Activated T-cell treated with anti-CD3 and anti-CD28 coated beads, Interleukin-2, amount 50 U/mL, for 72 hours (primary cell): Measurements from ENCODE around the gene CREB5. TPM values are rescaled to one million over a fixed set of nuclear protein-coding genes. Genes with fewer than 3 reads are reported as not detected.

ENCODE experiments used
- ATAC-seq, 2 donors: fragments of 150-1000 bp; cut with Tn5 transposase; replicated peaks in 1 of 2; 2 replicates each; pipeline ENCODE4 v1.10.0; 2021; ENCODE audit warnings: moderate library complexity in 2 of 2, mild to moderate bottlenecking in 1 of 2
- DNase-seq, 2 donors: peaks; one replicate each; pipeline ENCODE4 v3.0.0; 2021 to 2022; ENCODE audit warnings: mixed read lengths in 1 of 2
- H3K27ac Mint-ChIP-seq: one replicate; pipeline ENCODE4 v1.8.0; 2022; ENCODE audit warnings: mild to moderate bottlenecking, moderate library complexity, mixed read lengths
- H3K27me3 Mint-ChIP-seq: one replicate; pipeline ENCODE4 v1.8.0; 2022; ENCODE audit warnings: low read depth, mixed read lengths
- H3K36me3 Mint-ChIP-seq, 2 donors: one replicate each; pipeline ENCODE4 v1.8.0; 2022; ENCODE audit warnings: mixed read lengths in 2 of 2, mild to moderate bottlenecking in 1 of 2; ENCODE audit not compliant: insufficient read depth in 2 of 2
- H3K4me1 Mint-ChIP-seq: one replicate; pipeline ENCODE4 v1.8.0; 2022; ENCODE audit warnings: low read depth, mixed read lengths
- H3K4me3 Mint-ChIP-seq, 2 donors: one replicate each; pipeline ENCODE4 v1.8.0; 2022; ENCODE audit warnings: mild to moderate bottlenecking in 2 of 2, mixed read lengths in 2 of 2, moderate library complexity in 2 of 2
- H3K9me3 Mint-ChIP-seq, 2 donors: one replicate each; pipeline ENCODE4 v1.8.0; 2022; ENCODE audit warnings: mixed read lengths in 2 of 2
- total RNA-seq, 2 donors: library from RNA; stranded (reverse); gene quantifications; one replicate each; pipeline ENCODE4 v1.2.3, GENCODE V29; 2022

Gene CREB5
- total RNA-seq, 2 donors from 2014 or later = 1.2 to 1.9 TPM

GRCh38 chr7:28564033-28564432 lies 151.7 kb downstream of the CREB5 start:
- no peak overlapping the region for H3K4me3 Mint-ChIP-seq
- ATAC-seq (no peak), DNase-seq (no peak)
- H3K36me3 Mint-ChIP-seq = no peaks in the 10 kb centered on the region
- peaks cover 8% of the 10 kb centered on the region for H3K27me3 Mint-ChIP-seq
- no peaks in the 10 kb centered on the region for H3K4me1 Mint-ChIP-seq
- no peak overlapping the region for H3K27ac Mint-ChIP-seq
- H3K9me3 Mint-ChIP-seq = no peaks in the 10 kb centered on the region

- no peak for DNase-seq
- Mint-ChIP-seq H3K27me3 (peaks cover 4% of the 10 kb centered on the region), H3K4me3 (no peak overlapping the region), H3K4me1 (no peaks in the 10 kb centered on the region), H3K27ac (no peak overlapping the region), H3K9me3 (no peaks in the 10 kb centered on the region), H3K36me3 (no peaks in the 10 kb centered on the region)
- ATAC-seq = no peak
Measured at GRCh38 chr7:28564755-28565374, 152.5 kb downstream of the CREB5 start.

- Mint-ChIP-seq H3K27me3 (no peaks in the 10 kb centered on the region), H3K27ac (no peak overlapping the region), H3K36me3 (no peaks in the 10 kb centered on the region), H3K4me3 (no peak overlapping the region), H3K9me3 (no peaks in the 10 kb centered on the region), H3K4me1 (no peaks in the 10 kb centered on the region)
- no peak for ATAC-seq
- DNase-seq = no peak
Measured at GRCh38 chr7:28565980-28566379, 153.7 kb downstream of the CREB5 start.

GRCh38 chr7:28570113-28570969 lies 158.0 kb downstream of the CREB5 start:
- no peak for DNase-seq
- Mint-ChIP-seq H3K27ac (no peak overlapping the region), H3K4me3 (no peak overlapping the region), H3K9me3 (no peaks in the 10 kb centered on the region), H3K27me3 (peaks cover 14% of the 10 kb centered on the region), H3K4me1 (no peaks in the 10 kb centered on the region), H3K36me3 (no peaks in the 10 kb centered on the region)
- ATAC-seq = no peak

- Mint-ChIP-seq H3K36me3 (no peaks in the 10 kb centered on the region), H3K27ac (no peak overlapping the region), H3K9me3 (no peaks in the 10 kb centered on the region), H3K27me3 (peaks cover 14% of the 10 kb centered on the region), H3K4me3 (no peak overlapping the region), H3K4me1 (no peaks in the 10 kb centered on the region)
- no peak for DNase-seq
- ATAC-seq = no peak
Measured at GRCh38 chr7:28570970-28571288, 158.6 kb downstream of the CREB5 start.

- ATAC-seq (no peak), DNase-seq (no peak)
- Mint-ChIP-seq H3K4me3 (no peak overlapping the region), H3K9me3 (no peaks in the 10 kb centered on the region), H3K4me1 (no peaks in the 10 kb centered on the region), H3K27me3 (peaks cover 14% of the 10 kb centered on the region), H3K27ac (no peak overlapping the region), H3K36me3 (no peaks in the 10 kb centered on the region)
Measured at GRCh38 chr7:28571405-28571804, 159.1 kb downstream of the CREB5 start.

- Mint-ChIP-seq H3K27ac (no peak overlapping the region), H3K36me3 (no peaks in the 10 kb centered on the region), H3K4me3 (no peak overlapping the region), H3K9me3 (no peaks in the 10 kb centered on the region), H3K4me1 (no peaks in the 10 kb centered on the region), H3K27me3 (peaks cover 14% of the 10 kb centered on the region)
- ATAC-seq = no peak
- no peak for DNase-seq
Measured at GRCh38 chr7:28572321-28573058, 160.2 kb downstream of the CREB5 start.

GRCh38 chr7:28573059-28573553 lies 160.8 kb downstream of the CREB5 start:
- Mint-ChIP-seq H3K9me3 (no peaks in the 10 kb centered on the region), H3K36me3 (no peaks in the 10 kb centered on the region), H3K4me1 (peaks cover 3% of the 10 kb centered on the region), H3K27me3 (peaks cover 14% of the 10 kb centered on the region), H3K27ac (no peak overlapping the region), H3K4me3 (no peak overlapping the region)
- ATAC-seq (no peak), DNase-seq (no peak)

GRCh38 chr7:28573651-28574301 lies 161.5 kb downstream of the CREB5 start:
- Mint-ChIP-seq H3K4me1 (peaks cover 4% of the 10 kb centered on the region), H3K36me3 (no peaks in the 10 kb centered on the region), H3K27ac (no peak overlapping the region), H3K27me3 (peaks cover 14% of the 10 kb centered on the region), H3K9me3 (no peaks in the 10 kb centered on the region), H3K4me3 (no peak overlapping the region)
- ATAC-seq (no peak), DNase-seq (no peak)

GRCh38 chr7:28575241-28575643 lies 162.9 kb downstream of the CREB5 start:
- H3K27ac Mint-ChIP-seq = no peak overlapping the region
- H3K9me3 Mint-ChIP-seq = no peaks in the 10 kb centered on the region
- no peak for DNase-seq
- ATAC-seq = no peak
- H3K4me3 Mint-ChIP-seq = no peak overlapping the region
- H3K4me1 Mint-ChIP-seq = peaks cover 4% of the 10 kb centered on the region
- H3K27me3 Mint-ChIP-seq = peaks cover 14% of the 10 kb centered on the region
- no peaks in the 10 kb centered on the region for H3K36me3 Mint-ChIP-seq

- Mint-ChIP-seq H3K4me3 (no peak overlapping the region), H3K9me3 (no peaks in the 10 kb centered on the region), H3K36me3 (no peaks in the 10 kb centered on the region), H3K27me3 (peaks cover 14% of the 10 kb centered on the region), H3K27ac (no peak overlapping the region), H3K4me1 (peaks cover 4% of the 10 kb centered on the region)
- ATAC-seq = no peak
- DNase-seq = no peak
Measured at GRCh38 chr7:28576656-28577055, 164.3 kb downstream of the CREB5 start.

GRCh38 chr7:28579571-28579970 lies 167.3 kb downstream of the CREB5 start:
- Mint-ChIP-seq H3K36me3 (no peaks in the 10 kb centered on the region), H3K4me1 (peaks cover 4% of the 10 kb centered on the region), H3K27ac (no peak overlapping the region), H3K27me3 (peaks cover 8% of the 10 kb centered on the region), H3K4me3 (no peak overlapping the region), H3K9me3 (no peaks in the 10 kb centered on the region)
- DNase-seq (no peak), ATAC-seq (no peak)

- Mint-ChIP-seq H3K4me3 (no peak overlapping the region), H3K36me3 (no peaks in the 10 kb centered on the region), H3K4me1 (peaks cover 4% of the 10 kb centered on the region), H3K27me3 (peaks cover 7% of the 10 kb centered on the region), H3K9me3 (no peaks in the 10 kb centered on the region), H3K27ac (no peak overlapping the region)
- DNase-seq (no peak), ATAC-seq (no peak)
Measured at GRCh38 chr7:28580665-28581064, 168.3 kb downstream of the CREB5 start.
